A549 (cell line): ENCODE data around the gene DIP2C. TPM values are rescaled to one million over a fixed set of nuclear protein-coding genes. Genes with fewer than 3 reads are reported as not detected.

Experiments
- ATAC-seq, 2 experiments: fragments of 200-7000 bp in 1 of 2; fragments of >200 bp in 1 of 2; cut with Nextera tagmentation in 1 of 2; cut with Tn5 transposase in 1 of 2; 3 replicates each; pipeline versions ENCODE4 v1.8.0 to v1.9.1; 2018 to 2020; ENCODE audit warnings: mild to moderate bottlenecking in 1 of 2, moderate library complexity in 1 of 2
- CTCF ChIA-PET: fragments of 300-600 bp; sonication (Branson Sonifier 250); formaldehyde crosslinking; extraction: SDS; loops from one replicate; lab custom pipeline; 2021; ENCODE audit warnings: antibody characterized with exemption, inconsistent platforms; lab: Yijun Ruan, JAX
- POLR2A ChIA-PET: fragments of 350-600 bp; formaldehyde crosslinking; extraction: SDS; loops from one replicate; lab custom pipeline; 2021; ENCODE audit warnings: antibody characterized with exemption, inconsistent platforms; lab: Yijun Ruan, JAX
- DNase-seq, 2 experiments: peaks; one replicate each; pipeline versions ENCODE4 v3.0.0 to v3.0.0-alpha.2; 2011 to 2016; ENCODE audit warnings: low read depth in 1 of 2, low spot score in 1 of 2
- FAIRE-seq: peaks from 2 replicates; lab custom pipeline; 2011; peaks lifted over from hg19 to GRCh38; lab: Jason Lieb, UNC
- H3K27ac ChIP-seq, 2 experiments: fragments of >200 bp; sonication (Bioruptor Twin); formaldehyde crosslinking; 3 replicates each; pipeline ENCODE4 v1.5.1; 2016 to 2017
- H3K4me1 ChIP-seq: fragments of >200 bp; sonication (Bioruptor Twin); formaldehyde crosslinking; 3 replicates; pipeline ENCODE4 v1.6.1; 2016
- H3K4me2 ChIP-seq: fragments of >200 bp; sonication (Bioruptor Twin); formaldehyde crosslinking; 3 replicates; pipeline ENCODE4 v1.6.1; 2016
- H3K4me3 ChIP-seq: fragments of >200 bp; sonication (Bioruptor Twin); formaldehyde crosslinking; 3 replicates; pipeline ENCODE4 v1.5.1; 2016
- H3K9me3 ChIP-seq: fragments of >200 bp; sonication (Bioruptor Twin); formaldehyde crosslinking; 3 replicates; pipeline ENCODE4 v1.6.1; 2016
- ELK1 ChIP-seq: fragments of 150-350 bp; IDR thresholded peaks from 2 replicates; pipeline ENCODE4 v1.6.1; 2014; ENCODE audit warnings: low read depth, mild to moderate bottlenecking, low read length
- EP300 ChIP-seq, 2 experiments: fragments of >200 bp; sonication (Bioruptor Twin); formaldehyde crosslinking; IDR thresholded peaks; 2 replicates in 1 of 2; 3 replicates in 1 of 2; pipeline ENCODE4 v1.6.1; 2016 to 2017
- FOSL2 ChIP-seq, 2 experiments: fragments of 450-650 bp in 1 of 2; fragments of >200 bp in 1 of 2; sonication (Bioruptor Twin) in 1 of 2; formaldehyde crosslinking; IDR thresholded peaks; 2 replicates each; pipeline versions ENCODE4 v1.5.0 to v1.6.1; 2016 to 2020; ENCODE audit warnings: mild to moderate bottlenecking in 1 of 2, moderate library complexity in 1 of 2
- HEYL ChIP-seq: fragments of 250-450 bp; sonication (Bioruptor Pico); IDR thresholded peaks from 2 replicates; pipeline ENCODE4 v1.8.0; 2021; ENCODE audit warnings: mild to moderate bottlenecking, moderate library complexity
- HOXB13 ChIP-seq: fragments of 250-450 bp; sonication (Bioruptor Pico); IDR thresholded peaks from 2 replicates; pipeline ENCODE4 v1.5.0; 2020; ENCODE audit warnings: low read depth, mild to moderate bottlenecking, moderate library complexity
- JUN ChIP-seq, 2 experiments: fragments of >200 bp; sonication (Bioruptor Twin); formaldehyde crosslinking; IDR thresholded peaks; 2 replicates in 1 of 2; 3 replicates in 1 of 2; pipeline ENCODE4 v1.6.1; 2016 to 2017
- NR3C1 ChIP-seq: fragments of >200 bp; sonication (Bioruptor Twin); formaldehyde crosslinking; IDR thresholded peaks from 3 replicates; pipeline ENCODE4 v1.6.1; 2017
- PHF8 ChIP-seq: fragments of 200-600 bp; sonication (generic); IDR thresholded peaks from 2 replicates; pipeline ENCODE4 v1.6.1; 2016; ENCODE audit warnings: low read depth, mild to moderate bottlenecking, antibody characterized with exemption, moderate library complexity, borderline replicate concordance
- POLR2A ChIP-seq: IDR thresholded peaks from 2 replicates; pipeline ENCODE4 v1.6.1; 2012; ENCODE audit warnings: mild to moderate bottlenecking, low read length
- RARB ChIP-seq: fragments of 250-450 bp; sonication (Bioruptor Pico); IDR thresholded peaks from 2 replicates; pipeline ENCODE4 v1.8.0; 2021; ENCODE audit warnings: mild to moderate bottlenecking, moderate library complexity
- RCOR1 ChIP-seq: fragments of 150-350 bp; IDR thresholded peaks from 2 replicates; pipeline ENCODE4 v1.6.1; 2014; ENCODE audit warnings: antibody characterized with exemption, low read length, low read depth
- SMC3 ChIP-seq: fragments of >200 bp; sonication (Bioruptor Twin); formaldehyde crosslinking; IDR thresholded peaks from 3 replicates; pipeline ENCODE4 v1.6.1; 2018; ENCODE audit warnings: inconsistent platforms
- ZC3H11A ChIP-seq: fragments of 450-650 bp; IDR thresholded peaks from 2 replicates; pipeline ENCODE4 v1.6.1; 2014; ENCODE audit warnings: antibody characterized with exemption, mild to moderate bottlenecking
- ZNF302 ChIP-seq: fragments of 250-450 bp; sonication (Bioruptor Pico); IDR thresholded peaks from 2 replicates; pipeline ENCODE4 v1.9.0; 2021; ENCODE audit warnings: inconsistent platforms, mild to moderate bottlenecking, moderate library complexity
- WGBS: methylation state at CpG from one replicate; pipeline ENCODE4 v1.1.6; 2017; ENCODE audit errors: missing lambda C conversion rate; 5-methylcytosine and 5-hydroxymethylcytosine counted together
- polyA minus RNA-seq: library from RNA; depleted of rRNA, polyadenylated mRNA; stranded (reverse); fragments of >200 nt; gene quantifications from 2 replicates; pipeline ENCODE4 v1.2.3, GENCODE V29; 2011; rRNA and poly(A)+ RNA removed
- polyA plus RNA-seq, 4 experiments: library from polyadenylated mRNA; depleted of rRNA in 3 of 4; stranded (reverse); fragments of >200 nt; fragmentation: RNase III in 1 of 4; extraction: RNeasy Plus Mini Kit Qiagen cat#74134 plus additional on column Dnase treatment in 1 of 4; gene quantifications; 2 replicates in 3 of 4; 3 replicates in 1 of 4; pipeline ENCODE4 v1.2.3, GENCODE V29; 2011 to 2017
- TF ChIP-seq, protein P1 (sequence below): fragments of 250-450 bp; sonication (Bioruptor Pico); IDR thresholded peaks from 2 replicates; pipeline ENCODE4 v1.5.0; 2021; ENCODE audit warnings: mild to moderate bottlenecking, moderate library complexity, borderline replicate concordance

Gene DIP2C, protein sequence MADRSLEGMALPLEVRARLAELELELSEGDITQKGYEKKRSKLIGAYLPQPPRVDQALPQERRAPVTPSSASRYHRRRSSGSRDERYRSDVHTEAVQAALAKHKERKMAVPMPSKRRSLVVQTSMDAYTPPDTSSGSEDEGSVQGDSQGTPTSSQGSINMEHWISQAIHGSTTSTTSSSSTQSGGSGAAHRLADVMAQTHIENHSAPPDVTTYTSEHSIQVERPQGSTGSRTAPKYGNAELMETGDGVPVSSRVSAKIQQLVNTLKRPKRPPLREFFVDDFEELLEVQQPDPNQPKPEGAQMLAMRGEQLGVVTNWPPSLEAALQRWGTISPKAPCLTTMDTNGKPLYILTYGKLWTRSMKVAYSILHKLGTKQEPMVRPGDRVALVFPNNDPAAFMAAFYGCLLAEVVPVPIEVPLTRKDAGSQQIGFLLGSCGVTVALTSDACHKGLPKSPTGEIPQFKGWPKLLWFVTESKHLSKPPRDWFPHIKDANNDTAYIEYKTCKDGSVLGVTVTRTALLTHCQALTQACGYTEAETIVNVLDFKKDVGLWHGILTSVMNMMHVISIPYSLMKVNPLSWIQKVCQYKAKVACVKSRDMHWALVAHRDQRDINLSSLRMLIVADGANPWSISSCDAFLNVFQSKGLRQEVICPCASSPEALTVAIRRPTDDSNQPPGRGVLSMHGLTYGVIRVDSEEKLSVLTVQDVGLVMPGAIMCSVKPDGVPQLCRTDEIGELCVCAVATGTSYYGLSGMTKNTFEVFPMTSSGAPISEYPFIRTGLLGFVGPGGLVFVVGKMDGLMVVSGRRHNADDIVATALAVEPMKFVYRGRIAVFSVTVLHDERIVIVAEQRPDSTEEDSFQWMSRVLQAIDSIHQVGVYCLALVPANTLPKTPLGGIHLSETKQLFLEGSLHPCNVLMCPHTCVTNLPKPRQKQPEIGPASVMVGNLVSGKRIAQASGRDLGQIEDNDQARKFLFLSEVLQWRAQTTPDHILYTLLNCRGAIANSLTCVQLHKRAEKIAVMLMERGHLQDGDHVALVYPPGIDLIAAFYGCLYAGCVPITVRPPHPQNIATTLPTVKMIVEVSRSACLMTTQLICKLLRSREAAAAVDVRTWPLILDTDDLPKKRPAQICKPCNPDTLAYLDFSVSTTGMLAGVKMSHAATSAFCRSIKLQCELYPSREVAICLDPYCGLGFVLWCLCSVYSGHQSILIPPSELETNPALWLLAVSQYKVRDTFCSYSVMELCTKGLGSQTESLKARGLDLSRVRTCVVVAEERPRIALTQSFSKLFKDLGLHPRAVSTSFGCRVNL (N-terminal part only)
- polyA plus RNA-seq (2011; rRNA removed) (3.7 and 5.7 TPM in 2 replicates), polyA plus RNA-seq (2017; fragmentation: RNase III; extraction: RNeasy Plus Mini Kit Qiagen cat#74134 plus additional on column Dnase treatment) (4.2 to 5.5 TPM (median 5.0 TPM) in 3 replicates), polyA minus RNA-seq (7.9 and 10.0 TPM in 2 replicates)
- polyA plus RNA-seq (2012; cell fraction: cytosol; rRNA removed), result 4.1 and 5.0 TPM in 2 replicates
- polyA plus RNA-seq (2012; cell fraction: nucleus; rRNA removed), result 5.9 and 7.2 TPM in 2 replicates

- TF ChIP-seq POLR2A (peak; percentile 27; the same call in 1 of the 2 replicates), EP300 (IDR thresholded peaks at IDR 0.05) (no peak), PHF8 (peak; percentile 34; the same call in 1 of the 2 replicates), HOXB13 (CRISPR knock-in tag) (no peak)
- peak; percentile 62 to 83 for DNase-seq
- POLR2A ChIA-PET, result no interaction called here
- FAIRE-seq, result no peak
- peak within 1 kb of the TSS; percentile 98 for H3K4me3 ChIP-seq
- ATAC-seq, result peak; percentile 70 to 82
- CTCF ChIA-PET, result no interaction called here
- peak within 1 kb of the TSS; percentile 89 to 94 for H3K27ac ChIP-seq
- peak within 1 kb of the TSS; percentile 89 for H3K4me2 ChIP-seq
- peaks cover 14% of the 10 kb centered on the region for H3K4me1 ChIP-seq
- 17% methylated on average over 11 of the region's 137 CpGs for WGBS
- no peaks in the 10 kb centered on the region for H3K9me3 ChIP-seq
These were observed at the start of gene DIP2C for GRCh38 chr10:689452-690371. TSS of gene DIP2C (minus strand) at chr10:689668. CDS start at chr10:689578, 90 bp downstream.

GRCh38 chr10:734481-734880, 45.0 kb upstream of the DIP2C start:
- H3K4me3 ChIP-seq, result no peak overlapping the region
- POLR2A ChIA-PET, result no interaction called here
- no peak for ATAC-seq
- no peak overlapping the region for H3K27ac ChIP-seq
- H3K9me3 ChIP-seq, result peaks cover 3% of the 10 kb centered on the region; the same call in 1 of the 3 replicates
- H3K4me2 ChIP-seq, result no peak overlapping the region
- 19% methylated on average over 3 of the region's 3 CpGs for WGBS
- no peaks in the 10 kb centered on the region for H3K4me1 ChIP-seq
- TF ChIP-seq ZNF302 (CRISPR knock-in tag), result no peak
- no peak for TF ChIP-seq RARB (CRISPR knock-in tag)
- TF ChIP-seq ELK1, result no peak
- no peak for TF ChIP-seq FOSL2 (IDR thresholded peaks at IDR 0.05)
- TF ChIP-seq FOSL2 (CRISPR knock-in tag; IDR thresholded peaks at IDR 0.05), result no peak
- TF ChIP-seq ZC3H11A, result no peak
- no peak for TF ChIP-seq JUN (IDR thresholded peaks at IDR 0.05)
- TF ChIP-seq, all 56 proteins: peak for 0
- CTCF ChIA-PET, result no interaction called here
- DNase-seq (no peak), FAIRE-seq (no peak)

GRCh38 chr10:733086-733485, 43.6 kb upstream of the DIP2C start:
- Histone ChIP-seq H3K4me2 (peak overlapping the region; percentile 37), H3K4me3 (no peak overlapping the region), H3K27ac (no peak overlapping the region), H3K9me3 (no peaks in the 10 kb centered on the region; the same call in 2 of the 3 replicates)
- 21% methylated on average over 9 of the region's 9 CpGs for WGBS
- FAIRE-seq (no peak), DNase-seq (no peak), ATAC-seq (no peak)
- POLR2A ChIA-PET, result no interaction called here
- CTCF ChIA-PET, result interaction anchor here (0.7 kb wide), 1 partner anchor 10 kb away, joined by 3 read pairs; no protein-coding TSS in a partner anchor
- no peak for TF ChIP-seq HEYL (CRISPR knock-in tag)
- no peak for TF ChIP-seq JUN (IDR thresholded peaks at IDR 0.05)
- TF ChIP-seq, protein P1, sequence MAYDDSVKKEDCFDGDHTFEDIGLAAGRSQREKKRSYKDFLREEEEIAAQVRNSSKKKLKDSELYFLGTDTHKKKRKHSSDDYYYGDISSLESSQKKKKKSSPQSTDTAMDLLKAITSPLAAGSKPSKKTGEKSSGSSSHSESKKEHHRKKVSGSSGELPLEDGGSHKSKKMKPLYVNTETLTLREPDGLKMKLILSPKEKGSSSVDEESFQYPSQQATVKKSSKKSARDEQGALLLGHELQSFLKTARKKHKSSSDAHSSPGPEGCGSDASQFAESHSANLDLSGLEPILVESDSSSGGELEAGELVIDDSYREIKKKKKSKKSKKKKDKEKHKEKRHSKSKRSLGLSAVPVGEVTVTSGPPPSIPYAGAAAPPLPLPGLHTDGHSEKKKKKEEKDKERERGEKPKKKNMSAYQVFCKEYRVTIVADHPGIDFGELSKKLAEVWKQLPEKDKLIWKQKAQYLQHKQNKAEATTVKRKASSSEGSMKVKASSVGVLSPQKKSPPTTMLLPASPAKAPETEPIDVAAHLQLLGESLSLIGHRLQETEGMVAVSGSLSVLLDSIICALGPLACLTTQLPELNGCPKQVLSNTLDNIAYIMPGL (CRISPR knock-in tag), result no peak
- no peak for TF ChIP-seq RARB (CRISPR knock-in tag)
- no peak for TF ChIP-seq RCOR1
- no peak for TF ChIP-seq NR3C1
- TF ChIP-seq SMC3, result no peak
- TF ChIP-seq, all 56 proteins: peak for 0
- no peaks in the 10 kb centered on the region for H3K4me1 ChIP-seq
